ENCODE data around the gene RBMS1. TPM values are rescaled to one million over a fixed set of nuclear protein-coding genes. Genes with fewer than 3 reads are reported as not detected.

Gene RBMS1
- total RNA-seq, 1 experiment from 2014 or later = 77.5 TPM

- Histone ChIP-seq H3T11ph (ENCODE audit: low read length) (no peak overlapping the region), H3K27ac (ENCODE audit: insufficient read length, low read depth, low read length) (no peak overlapping the region), H3K4me2 (ENCODE audit: insufficient read depth, insufficient read length, low read length) (no peak overlapping the region), H4K8ac (replicated peaks; ENCODE audit: insufficient read length, low read depth, low read length) (no peak overlapping the region), H2BK12ac (ENCODE audit: insufficient read length, low read depth, low read length) (no peak overlapping the region), H4K5ac (ENCODE audit: insufficient read length, low read depth, low read length) (no peak overlapping the region), H3K4ac (ENCODE audit: low read depth, low read length) (no peak overlapping the region), H3K9ac (ENCODE audit: extremely low read depth, insufficient read length, low read length) (no peak overlapping the region), H3K56ac (ENCODE audit: insufficient read length, low read depth, low read length) (no peak overlapping the region), H2BK15ac (ENCODE audit: low read depth, low read length) (no peak overlapping the region), H3K79me1 (ENCODE audit: insufficient read depth, low read depth, low read length, poor library complexity, severe bottlenecking) (no peaks in the 10 kb centered on the region), H3K79me2 (ENCODE audit: insufficient read depth, low read length) (no peaks in the 10 kb centered on the region), H3K27me3 (ENCODE audit: insufficient read depth, low read length) (no peaks in the 10 kb centered on the region), H3K14ac (ENCODE audit: insufficient read depth, low read length) (no peak overlapping the region), H2BK20ac (ENCODE audit: low read depth, low read length, poor library complexity, severe bottlenecking) (no peak overlapping the region), H4K20me1 (ENCODE audit: control insufficient read depth, insufficient read depth, insufficient read length) (no peaks in the 10 kb centered on the region), H3K23me2 (ENCODE audit: insufficient read length, low read depth, low read length, poor library complexity, severe bottlenecking) (no peaks in the 10 kb centered on the region), H3K18ac (ENCODE audit: insufficient read length, low read depth, low read length) (no peak overlapping the region), H2BK120ac (ENCODE audit: low read depth, low read length, poor library complexity, severe bottlenecking) (no peak overlapping the region), H3K9me3 (ENCODE audit: control insufficient read depth, low read depth, low read length) (no peaks in the 10 kb centered on the region), H2BK5ac (ENCODE audit: insufficient read length, low read length) (no peak overlapping the region), H4K91ac (ENCODE audit: insufficient read length, low read depth, low read length) (no peak overlapping the region), H3K23ac (ENCODE audit: insufficient read length, low read depth, low read length) (no peak overlapping the region), H2AFZ (ENCODE audit: low read length) (no peak overlapping the region), H2AK5ac (ENCODE audit: insufficient read length, low read length) (no peak overlapping the region), H3K4me1 (ENCODE audit: insufficient read depth, low read length) (no peaks in the 10 kb centered on the region)
- DNase-seq = no peak
- no peaks in the 10 kb centered on the region for H3K9me3 Mint-ChIP-seq
- no peak overlapping the region for H3K4me3 Mint-ChIP-seq
- TF ChIP-seq, protein P1, sequence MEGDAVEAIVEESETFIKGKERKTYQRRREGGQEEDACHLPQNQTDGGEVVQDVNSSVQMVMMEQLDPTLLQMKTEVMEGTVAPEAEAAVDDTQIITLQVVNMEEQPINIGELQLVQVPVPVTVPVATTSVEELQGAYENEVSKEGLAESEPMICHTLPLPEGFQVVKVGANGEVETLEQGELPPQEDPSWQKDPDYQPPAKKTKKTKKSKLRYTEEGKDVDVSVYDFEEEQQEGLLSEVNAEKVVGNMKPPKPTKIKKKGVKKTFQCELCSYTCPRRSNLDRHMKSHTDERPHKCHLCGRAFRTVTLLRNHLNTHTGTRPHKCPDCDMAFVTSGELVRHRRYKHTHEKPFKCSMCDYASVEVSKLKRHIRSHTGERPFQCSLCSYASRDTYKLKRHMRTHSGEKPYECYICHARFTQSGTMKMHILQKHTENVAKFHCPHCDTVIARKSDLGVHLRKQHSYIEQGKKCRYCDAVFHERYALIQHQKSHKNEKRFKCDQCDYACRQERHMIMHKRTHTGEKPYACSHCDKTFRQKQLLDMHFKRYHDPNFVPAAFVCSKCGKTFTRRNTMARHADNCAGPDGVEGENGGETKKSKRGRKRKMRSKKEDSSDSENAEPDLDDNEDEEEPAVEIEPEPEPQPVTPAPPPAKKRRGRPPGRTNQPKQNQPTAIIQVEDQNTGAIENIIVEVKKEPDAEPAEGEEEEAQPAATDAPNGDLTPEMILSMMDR (conservative IDR thresholded peaks at IDR 0.05) = no peak
- no CpG with 5 or more reads among the region's 2 CpGs for WGBS (ENCODE audit: extremely low coverage, insufficient read length, low lambda C conversion rate)
- peaks cover 0 to 3% of the 10 kb centered on the region in 2 experiments; a peak in 1 of 4 replicates for H3K4me1 Mint-ChIP-seq
- no peak overlapping the region for H3K27ac Mint-ChIP-seq
- H3K36me3 Mint-ChIP-seq (ENCODE audit: insufficient read depth in 1 of 3, low read depth in 3 of 3) = no peaks in the 10 kb centered on the region
- no peaks in the 10 kb centered on the region for H3K27me3 Mint-ChIP-seq (ENCODE audit: low read depth)
These were observed 13.9 kb upstream of the RBMS1 start for GRCh38 chr2:160507464-160507863.

All from H9 (cell line).